COLO668 (cell line): Measurements from ENCODE around the gene BCL7B.
A peak's percentile ranks its signal among the peaks of the same experiment; 100 is the strongest.
"Not testable (repeated sequence)": the region's sequence is repeated elsewhere in the genome, so short reads cannot be mapped to it uniquely, and the experiment has no call there.

Source experiments
- DNase-seq: peaks from one replicate; lab custom pipeline; 2025; ENCODE audit not compliant: unreplicated experiment; lab: John Stamatoyannopoulos, UW

BCL7B gene

GRCh38 chr7:73557397-73558257 lies at the start of gene BCL7B:
BCL7B (minus strand) TSS chr7:73557690; CDS start chr7:73557578, 112 bp downstream.
- DNase-seq: peak; percentile 91

GRCh38 chr7:73605601-73606220 lies 48.2 kb upstream of the BCL7B start:
- no peak for DNase-seq

- DNase-seq: no peak
Observed at GRCh38 chr7:73602721-73603651, 45.5 kb upstream of the BCL7B start.

GRCh38 chr7:73599916-73600315 lies 42.4 kb upstream of the BCL7B start:
- DNase-seq: no peak

- DNase-seq: no peak
Observed at GRCh38 chr7:73599151-73599882, 41.8 kb upstream of the BCL7B start.

GRCh38 chr7:73597978-73598782 lies 40.7 kb upstream of the BCL7B start:
- DNase-seq: no peak

GRCh38 chr7:73596191-73597065 lies 38.9 kb upstream of the BCL7B start:
- DNase-seq: no peak

GRCh38 chr7:73595358-73595757 lies 37.9 kb upstream of the BCL7B start:
- DNase-seq: no peak

GRCh38 chr7:73593207-73594045 lies 35.9 kb upstream of the BCL7B start:
- DNase-seq: no peak

GRCh38 chr7:73586911-73587310 lies 29.4 kb upstream of the BCL7B start:
- no peak for DNase-seq

- no peak for DNase-seq
Observed at GRCh38 chr7:73585196-73585595, 27.7 kb upstream of the BCL7B start.

- DNase-seq: no peak
Observed at GRCh38 chr7:73582664-73583202, 25.2 kb upstream of the BCL7B start.

GRCh38 chr7:73581006-73581405 lies 23.5 kb upstream of the BCL7B start:
- not testable (repeated sequence) for DNase-seq

GRCh38 chr7:73578342-73579128 lies 21.0 kb upstream of the BCL7B start, which contains the start of gene TBL2:
TBL2 (minus strand) TSS chr7:73578579; CDS start chr7:73578549, 30 bp downstream.
- peak; percentile 99 for DNase-seq

- DNase-seq: peak; percentile 51
Observed at GRCh38 chr7:73577627-73578341, 20.3 kb upstream of the BCL7B start.

- no peak for DNase-seq
Observed at GRCh38 chr7:73573791-73574190, 16.3 kb upstream of the BCL7B start.
